Suppressor macrophage treated with lipopolysaccharide for 1 hour (primary cell): ENCODE measurements around the gene ZSCAN22.

Source experiments
- DNase-seq, 3 donors: peaks; one replicate each; pipeline ENCODE4 v3.0.0-alpha.2; 2020 to 2022

The ZSCAN22 gene

DNA sequence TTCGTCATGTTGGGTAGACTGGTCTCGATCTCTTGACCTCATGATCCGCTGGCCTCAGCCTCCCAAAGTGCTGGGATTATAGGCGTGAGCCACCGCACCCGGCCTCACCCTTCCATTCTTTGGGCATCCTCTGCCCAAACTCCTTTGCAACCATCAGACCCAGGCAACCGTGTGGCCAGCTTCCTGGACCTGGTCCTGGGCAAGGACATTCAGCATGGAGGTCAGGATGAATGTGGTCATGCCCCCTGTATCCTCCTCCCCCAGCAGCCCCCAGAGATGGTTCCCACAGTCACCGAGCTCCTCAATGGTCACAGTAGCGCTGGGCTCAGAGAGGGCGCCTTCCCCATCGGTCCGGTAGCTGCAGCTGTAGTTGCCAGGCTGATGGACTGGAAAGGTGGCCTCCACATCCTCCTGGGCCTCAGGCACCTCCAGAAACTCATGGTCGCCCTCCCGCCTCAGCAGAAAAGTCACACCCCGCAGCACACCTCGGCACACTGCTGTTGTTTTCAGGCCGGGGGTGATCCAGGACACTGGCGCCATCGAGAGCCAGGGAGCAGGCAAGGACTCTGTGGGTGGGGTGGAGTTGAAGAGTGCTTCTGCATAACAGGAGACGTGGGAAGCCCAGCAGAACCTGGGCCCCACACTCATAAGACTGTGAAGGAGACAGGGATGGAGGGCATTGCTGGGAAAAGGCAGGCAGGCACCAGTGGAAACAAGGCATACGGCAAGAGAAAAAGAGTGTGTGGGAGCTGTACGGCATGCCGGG lies 25.4 kb downstream of the ZSCAN22 start:
- DNase-seq = no peak

GRCh38 chr19:58352760-58353671 lies 26.2 kb downstream of the ZSCAN22 start, which contains the start of gene A1BG:
A1BG (minus strand) TSS chr19:58353492; CDS start chr19:58353437, 55 bp downstream.
- DNase-seq = no peak

DNA sequence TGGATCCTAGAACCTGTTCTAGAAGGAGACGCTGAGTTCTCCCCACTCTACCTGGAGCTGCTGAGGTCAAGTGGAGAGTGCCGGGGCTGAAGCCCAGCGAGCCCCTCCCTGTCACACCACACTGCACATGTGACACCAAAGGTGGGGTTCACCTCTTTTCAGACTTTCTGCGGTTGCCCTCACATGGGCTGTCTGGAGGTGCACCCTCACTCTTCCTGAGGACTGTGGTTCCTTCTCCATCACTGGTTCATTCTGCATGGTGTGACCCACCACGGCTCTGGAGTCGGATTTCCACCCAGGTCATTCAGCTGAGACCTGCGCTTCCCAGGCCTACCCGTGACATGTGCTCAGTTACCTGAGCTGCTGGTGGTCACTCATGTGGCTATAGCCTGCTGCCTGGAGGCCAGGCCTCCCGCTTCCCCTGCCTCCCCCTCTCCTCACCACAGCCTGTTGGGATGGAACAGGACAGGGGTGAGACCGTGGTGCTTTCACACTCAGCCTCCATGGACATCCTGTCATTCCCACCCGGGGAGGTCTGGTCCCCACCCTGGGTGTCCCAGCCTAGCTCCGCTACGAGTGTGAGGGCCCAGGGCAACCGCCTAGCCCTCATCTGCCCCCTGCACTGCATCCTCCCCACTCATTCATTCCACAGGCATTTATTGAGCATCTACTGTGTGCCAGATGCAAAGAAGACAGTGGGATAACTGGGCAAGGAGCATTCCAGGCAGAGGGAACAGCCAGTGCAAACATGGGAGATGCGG lies 27.1 kb downstream of the ZSCAN22 start:
- DNase-seq = no peak

DNA sequence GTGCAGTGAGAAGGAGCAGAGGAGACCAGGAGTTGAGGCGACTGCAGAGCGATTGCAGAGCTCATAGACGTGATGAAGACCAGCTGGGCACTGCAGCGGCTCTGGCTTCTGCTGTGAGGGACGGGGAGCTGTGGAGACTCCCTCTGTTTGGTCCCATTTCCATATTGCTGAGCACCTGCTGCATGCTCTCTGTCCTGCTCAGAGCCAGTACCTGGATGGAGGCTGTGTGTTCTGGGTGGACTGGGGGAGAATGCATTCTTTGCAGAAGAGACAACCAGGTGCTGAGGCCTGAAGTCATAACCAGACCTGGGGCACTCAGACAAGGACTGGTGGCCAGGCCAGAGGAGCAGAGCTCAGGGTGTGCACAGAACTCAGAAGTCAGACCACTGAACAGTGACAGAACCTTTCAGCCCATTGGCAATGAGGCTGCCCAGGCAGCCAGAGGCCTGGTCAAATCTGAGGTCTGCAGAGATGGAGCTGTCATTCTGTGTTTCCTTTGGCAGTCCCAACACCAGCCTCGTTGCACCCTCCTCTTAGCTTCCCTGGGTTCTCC lies 27.8 kb downstream of the ZSCAN22 start:
- DNase-seq = no peak

DNA sequence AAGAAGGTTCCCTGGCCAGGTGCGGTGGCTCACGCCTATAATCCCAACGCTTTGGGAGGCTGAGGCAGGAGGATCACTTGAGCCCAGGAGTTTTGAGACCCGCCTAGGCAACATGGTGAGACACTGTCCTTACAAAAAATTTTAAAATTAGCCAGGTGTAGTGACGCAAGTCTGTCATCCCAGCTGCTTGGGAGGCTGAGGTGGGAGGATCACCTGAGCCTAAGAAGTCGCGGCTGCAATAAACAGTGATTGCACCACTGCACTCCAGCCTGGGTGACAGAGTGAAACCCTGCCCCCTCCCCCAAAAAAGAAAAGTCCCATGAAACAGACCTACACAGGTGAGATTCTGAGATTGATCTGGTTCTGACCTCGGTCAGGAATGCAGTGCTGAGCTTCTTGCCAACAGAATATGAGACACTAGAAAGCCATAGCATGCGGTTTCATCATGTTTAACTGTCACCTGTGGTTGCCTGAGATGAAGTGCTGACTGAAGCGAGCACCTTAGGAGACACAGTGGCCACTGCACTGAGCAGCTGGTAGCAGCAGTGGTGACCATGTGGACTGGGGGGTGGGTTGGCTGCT lies 28.5 kb downstream of the ZSCAN22 start:
- no peak for DNase-seq

- DNase-seq = no peak
Observed at GRCh38 chr19:58355908-58356765, 29.3 kb downstream of the ZSCAN22 start.

GRCh38 chr19:58356766-58357480 lies 30.1 kb downstream of the ZSCAN22 start:
- DNase-seq = no peak

- no peak for DNase-seq
Observed at GRCh38 chr19:58357481-58358145, 30.8 kb downstream of the ZSCAN22 start.

- peak; percentile 32 to 55 (median 33) for DNase-seq
Observed at GRCh38 chr19:58361900-58362271, 35.1 kb downstream of the ZSCAN22 start.

GRCh38 chr19:58362272-58362994 lies 35.6 kb downstream of the ZSCAN22 start, which contains the start of gene ZNF497:
ZNF497 (minus strand) TSS chr19:58362751; CDS start chr19:58357635, 5,116 bp downstream.
- DNase-seq = peak; percentile 97 to 98 (median 98)

- peak in 2 of 3 donors; percentile 24 to 40 for DNase-seq
Observed at GRCh38 chr19:58364146-58364545, 37.4 kb downstream of the ZSCAN22 start.

DNA sequence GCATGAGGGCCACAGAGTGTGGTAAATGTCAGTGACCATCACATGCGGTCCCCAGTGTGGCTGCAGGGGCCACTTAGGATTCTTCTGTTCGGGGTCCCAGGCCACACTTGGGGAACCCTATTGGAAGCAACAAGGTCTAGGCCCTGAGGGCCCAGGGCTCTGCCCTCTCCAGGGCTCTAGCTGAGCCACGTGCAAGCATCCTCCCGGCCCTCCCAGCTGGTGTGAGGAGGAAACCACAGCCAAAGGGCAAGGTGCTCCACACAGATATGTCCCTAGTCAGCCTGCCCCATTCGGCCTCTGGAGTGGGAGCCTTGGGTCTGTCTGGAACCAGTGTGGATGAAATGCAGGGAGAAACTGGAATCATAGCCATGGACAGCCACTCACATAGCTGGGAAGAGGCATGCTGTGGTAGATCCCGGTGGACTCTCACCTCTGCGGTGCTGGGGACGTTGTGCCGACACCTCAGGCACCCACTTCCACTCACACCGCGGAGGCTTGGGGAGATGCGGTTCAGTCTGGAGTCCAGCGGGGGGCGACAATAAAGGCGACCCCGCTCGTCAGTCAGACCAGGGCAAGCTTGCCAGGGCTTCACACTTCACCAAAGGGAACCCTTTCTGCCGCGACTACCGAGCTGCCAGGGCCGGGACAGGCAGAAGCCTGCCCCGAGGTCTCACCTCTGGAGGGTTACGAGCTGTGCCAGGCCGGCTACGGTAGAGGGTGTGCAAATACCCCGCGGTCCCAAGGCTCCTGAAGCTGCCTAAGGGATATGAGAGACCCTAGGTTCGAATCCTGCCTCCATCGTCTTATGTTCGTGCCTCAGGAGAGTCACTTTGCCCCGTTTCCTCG lies 40.0 kb downstream of the ZSCAN22 start:
- no peak for DNase-seq

DNA sequence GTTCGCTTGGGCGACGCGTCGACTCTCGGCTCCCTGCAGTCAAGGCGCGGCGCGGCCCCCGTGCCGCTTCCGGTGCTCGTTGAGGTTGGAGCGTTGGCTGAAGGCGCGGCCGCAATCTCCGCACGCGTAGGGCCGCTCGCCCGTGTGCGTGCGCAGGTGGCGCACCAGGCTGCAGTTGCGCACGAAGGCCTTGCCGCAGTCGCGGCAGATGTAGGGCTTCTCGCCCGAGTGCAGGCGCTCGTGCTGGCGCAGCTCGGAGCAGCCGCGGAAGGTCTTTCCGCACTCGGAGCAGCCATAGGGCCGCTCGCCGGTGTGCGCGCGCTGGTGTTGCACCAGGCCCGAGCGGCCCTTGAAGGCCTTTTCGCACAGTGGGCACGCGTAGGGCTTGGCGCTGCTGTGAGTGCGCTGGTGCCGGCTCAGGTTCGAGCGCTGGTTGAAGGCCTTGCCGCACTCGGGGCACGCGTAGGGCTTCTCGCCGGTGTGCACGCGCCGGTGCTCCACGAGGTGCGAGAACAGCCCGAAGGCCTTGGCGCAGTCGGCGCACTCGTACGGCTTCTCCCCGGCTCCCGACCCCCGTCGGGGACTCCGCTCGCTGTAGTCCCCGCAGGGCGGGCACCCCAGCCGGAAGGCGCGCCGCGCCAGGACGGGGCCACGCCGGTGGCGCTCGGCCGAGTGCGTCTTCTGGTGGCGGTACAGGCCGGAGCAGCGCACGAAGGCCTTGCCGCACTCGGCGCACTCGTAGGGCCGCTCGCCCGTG lies 41.1 kb downstream of the ZSCAN22 start:
- no peak for DNase-seq

DNA sequence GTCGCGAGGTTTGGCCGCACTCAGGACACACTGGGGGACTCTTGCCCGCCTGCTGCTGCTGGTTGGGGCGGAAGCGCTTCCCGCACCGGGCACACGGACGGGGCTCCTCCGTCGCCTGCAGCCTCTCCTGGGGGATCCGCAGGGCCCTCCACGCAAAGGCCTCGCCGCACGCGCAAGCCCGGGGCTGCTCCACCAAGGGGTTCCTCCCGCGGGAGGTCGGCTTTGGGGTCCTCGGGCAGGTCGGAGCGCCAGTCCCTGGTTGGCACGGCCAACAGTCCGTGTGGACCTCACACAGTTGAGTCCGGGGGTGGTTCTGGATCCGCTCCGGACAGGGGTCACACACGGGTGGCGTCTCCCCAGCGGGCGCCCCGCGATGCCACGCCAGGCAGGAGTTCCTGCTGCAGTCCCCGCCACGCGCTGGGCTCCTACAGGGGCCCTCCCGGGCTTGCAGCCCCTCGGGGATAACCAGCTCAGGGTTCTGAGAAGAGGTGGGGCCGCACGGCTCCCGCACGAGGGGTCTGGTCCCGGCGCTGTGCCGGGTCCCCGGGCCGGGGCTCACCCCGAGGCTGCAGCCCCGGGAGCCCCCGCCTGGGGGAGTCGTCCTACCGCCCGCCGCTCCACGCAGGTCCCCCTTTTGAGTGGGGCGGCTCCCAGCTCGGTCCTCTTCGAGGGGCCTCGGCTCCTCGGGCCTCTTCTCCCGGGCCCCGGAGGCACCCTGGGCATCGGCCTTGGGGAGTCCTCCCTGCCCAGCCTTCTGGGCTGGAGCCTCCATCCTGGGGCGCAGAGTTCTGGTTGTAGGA lies 42.0 kb downstream of the ZSCAN22 start:
- DNase-seq = no peak

- no peak for DNase-seq
Observed at GRCh38 chr19:58372311-58373133, 45.7 kb downstream of the ZSCAN22 start.

DNA sequence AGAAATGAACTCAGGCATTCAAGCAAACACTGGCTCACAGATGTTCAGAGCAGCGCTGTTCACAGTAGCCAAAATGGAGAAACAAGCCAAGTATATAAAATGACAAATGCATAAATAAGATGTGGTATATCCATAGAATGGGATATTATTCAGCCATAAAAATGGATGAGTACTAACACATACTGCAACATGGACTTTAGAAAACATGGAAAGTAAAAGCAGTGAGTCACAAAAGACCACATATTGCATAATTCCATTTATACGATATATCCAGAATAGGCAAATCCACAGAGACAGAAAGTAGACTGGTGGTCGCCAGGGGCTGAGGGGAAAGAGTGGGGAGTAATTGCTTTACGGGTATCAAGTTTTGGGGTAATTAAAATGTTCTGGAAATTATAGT lies 47.4 kb downstream of the ZSCAN22 start:
- peak in 2 of 3 donors; percentile 47 to 53 for DNase-seq
